Stimulated activated naive CD4-positive, alpha-beta T cell treated with Interleukin-2 at 50 U/mL for 16 hours (primary cell): ENCODE results near the gene S100A13.
"Not testable (repeated sequence)": the region's sequence is repeated elsewhere in the genome, so short reads cannot be mapped to it uniquely, and the experiment has no call there.

ENCODE experiments used
- DNase-seq: peaks from one replicate; lab custom pipeline; 2025; lab: John Stamatoyannopoulos, UW

The S100A13 gene

DNA sequence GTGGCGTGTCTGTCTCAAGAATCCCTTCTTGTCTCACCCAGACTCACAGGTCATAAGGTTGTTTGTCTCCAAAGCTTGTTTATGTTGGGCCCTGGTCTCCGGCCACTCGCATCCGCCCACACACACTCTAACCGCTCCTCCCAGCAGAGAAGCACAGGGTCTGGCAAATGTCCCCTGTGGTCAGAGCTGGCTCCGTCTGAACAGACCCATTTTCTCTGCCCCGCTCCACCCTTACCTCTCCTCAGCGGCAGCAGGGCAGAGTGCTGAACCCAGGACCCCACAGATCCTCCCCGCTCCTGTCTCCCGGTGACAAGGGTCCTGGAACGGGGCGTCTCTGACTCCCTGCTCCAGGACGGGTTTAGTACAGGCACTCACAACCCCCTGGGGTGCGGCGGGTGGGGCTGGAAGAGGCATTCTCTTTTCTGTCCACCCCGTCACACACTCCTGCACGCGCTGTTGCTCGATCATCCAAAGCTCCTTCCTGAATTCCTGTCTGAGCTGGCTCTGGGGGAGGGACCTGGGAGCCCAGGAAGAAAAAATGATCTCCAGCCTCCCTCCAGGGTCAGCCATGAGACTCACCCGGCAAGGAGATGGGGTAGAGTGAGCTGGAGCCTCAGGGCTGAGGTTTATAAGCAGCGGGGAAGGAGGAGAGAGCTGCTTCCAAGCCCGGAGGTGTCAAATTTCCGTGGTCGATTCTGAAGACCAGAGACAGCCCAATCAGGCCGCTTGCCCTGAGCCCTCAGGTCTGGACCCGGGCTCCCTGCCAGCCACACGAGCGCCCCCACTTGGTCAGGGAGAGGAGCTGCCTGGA lies at the start of gene S100A13:
Gene S100A13, minus strand, starts transcription at position 602 of the 811 bp plus-strand sequence. CDS start 1,033 bp downstream, outside the sequence.
- no peak for DNase-seq

DNA sequence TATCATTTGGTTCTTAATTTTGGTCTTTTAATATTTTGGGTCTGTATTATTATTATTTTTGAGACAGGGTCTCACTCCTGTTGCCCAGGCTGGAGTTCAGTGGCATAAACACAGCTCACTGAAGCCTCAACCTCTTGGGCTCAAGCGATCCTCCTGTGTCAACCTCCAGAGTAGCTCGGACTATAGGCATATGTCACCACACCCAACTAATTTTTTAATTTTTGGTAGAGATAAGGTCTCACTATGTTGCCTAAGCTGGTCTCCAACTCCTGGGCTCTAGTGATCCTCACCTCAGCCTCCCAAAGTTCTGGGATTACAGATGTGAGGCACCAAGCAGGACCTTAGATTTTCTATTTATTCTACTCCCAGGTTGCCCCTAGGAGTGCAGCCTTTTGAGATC lies 46.2 kb upstream of the S100A13 start:
- DNase-seq, result no peak

DNA sequence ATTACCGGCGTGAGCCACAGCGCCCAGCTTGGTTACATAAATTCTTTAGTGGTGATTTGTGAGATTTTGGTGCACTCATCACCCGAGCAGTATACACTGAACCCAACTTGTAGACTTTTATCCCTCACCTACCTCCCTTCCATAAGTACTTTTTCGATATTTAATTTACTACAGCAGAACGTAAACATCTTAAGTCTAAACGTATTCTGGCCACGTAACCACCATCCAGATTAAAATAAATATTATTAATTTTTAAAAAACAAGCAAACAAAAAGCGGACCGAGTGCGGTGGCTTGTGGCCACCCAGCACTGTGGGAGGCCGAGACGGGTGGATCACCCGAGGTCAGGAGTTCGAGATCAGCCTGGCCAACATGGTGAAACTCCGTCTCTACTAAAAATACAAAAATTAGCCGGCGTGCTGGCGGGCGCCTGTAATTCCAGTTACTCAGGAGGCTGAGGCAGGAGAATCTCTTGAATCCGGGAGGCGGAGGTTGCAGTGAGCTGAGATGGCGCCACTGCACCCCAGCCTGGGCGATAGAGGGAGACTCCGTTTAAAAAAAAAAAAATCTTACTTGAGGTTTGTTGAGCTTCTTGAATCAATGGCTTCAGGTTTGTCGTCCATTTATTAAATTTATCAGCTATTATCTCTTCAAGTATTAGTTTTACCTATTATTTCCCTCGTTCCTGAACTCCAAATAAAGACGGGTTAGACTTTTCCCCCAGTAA lies 44.5 kb upstream of the S100A13 start:
- DNase-seq, result peak; percentile 32

DNA sequence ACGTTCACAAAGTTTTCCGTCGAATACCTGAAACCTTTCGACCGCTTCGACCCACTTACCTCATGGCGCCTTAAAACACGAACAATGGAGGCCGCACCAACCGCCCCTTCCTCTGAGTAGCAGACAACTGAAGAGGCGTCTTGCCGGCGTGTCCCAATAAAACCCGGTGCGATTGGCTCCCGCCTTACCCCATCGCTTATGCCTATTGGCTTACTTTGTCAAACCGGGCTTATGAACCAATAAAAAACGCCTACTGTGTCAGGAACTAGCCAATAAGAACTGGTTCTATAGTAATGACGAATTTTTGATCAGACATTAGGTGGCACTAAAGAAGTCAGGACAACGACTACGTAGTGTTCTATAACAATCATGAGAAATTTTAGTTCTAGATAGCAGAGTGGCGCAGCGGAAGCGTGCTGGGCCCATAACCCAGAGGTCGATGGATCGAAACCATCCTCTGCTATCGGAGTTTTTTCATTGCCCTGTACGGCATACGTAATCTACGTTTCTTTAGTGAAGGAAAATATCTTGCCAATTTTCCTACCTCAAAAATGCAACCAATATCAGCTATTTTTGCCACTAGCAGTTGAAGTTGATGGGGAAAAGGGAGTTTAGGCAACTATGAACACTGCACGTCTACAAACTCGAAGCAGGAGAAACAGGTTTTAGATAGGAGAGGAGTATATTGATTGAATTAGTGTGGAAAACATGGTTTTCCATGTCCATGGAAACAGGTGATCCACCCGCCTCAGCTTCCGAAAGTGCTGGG lies 43.7 kb upstream of the S100A13 start, which contains the start of gene ILF2:
Gene ILF2, minus strand, starts transcription at position 135 of the 769 bp plus-strand sequence. Its CDS starts 71 bp downstream, at position 64.
- peak; percentile 96 for DNase-seq

DNA sequence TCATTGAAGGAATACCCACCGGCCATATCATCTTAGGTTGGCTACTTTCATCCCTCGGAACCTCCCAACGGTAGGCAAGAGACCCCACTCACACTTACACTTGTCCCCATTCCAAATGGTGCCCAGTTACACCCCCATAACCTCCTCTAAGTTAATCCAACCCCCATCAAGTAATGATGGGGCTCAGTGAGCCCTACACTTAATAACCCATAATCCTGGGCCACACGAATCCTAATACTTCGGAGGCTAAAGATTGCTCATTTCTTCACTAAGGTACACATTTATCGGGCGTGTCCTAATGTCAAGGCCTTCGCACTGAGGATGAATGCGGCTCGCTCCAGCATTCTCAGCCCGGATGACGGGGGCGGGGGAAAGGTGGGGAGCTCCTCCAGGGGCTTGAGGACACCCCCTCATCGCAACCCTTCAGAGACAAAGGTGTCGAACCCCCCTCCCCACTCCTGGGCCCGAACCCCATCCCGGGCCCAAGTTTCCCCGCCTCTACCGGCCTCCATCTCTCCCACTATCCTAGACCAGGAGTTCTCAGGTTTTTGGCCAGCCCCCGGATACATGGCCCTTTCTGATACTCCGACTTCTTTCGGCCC lies 43.1 kb upstream of the S100A13 start:
- peak; percentile 48 for DNase-seq

DNA sequence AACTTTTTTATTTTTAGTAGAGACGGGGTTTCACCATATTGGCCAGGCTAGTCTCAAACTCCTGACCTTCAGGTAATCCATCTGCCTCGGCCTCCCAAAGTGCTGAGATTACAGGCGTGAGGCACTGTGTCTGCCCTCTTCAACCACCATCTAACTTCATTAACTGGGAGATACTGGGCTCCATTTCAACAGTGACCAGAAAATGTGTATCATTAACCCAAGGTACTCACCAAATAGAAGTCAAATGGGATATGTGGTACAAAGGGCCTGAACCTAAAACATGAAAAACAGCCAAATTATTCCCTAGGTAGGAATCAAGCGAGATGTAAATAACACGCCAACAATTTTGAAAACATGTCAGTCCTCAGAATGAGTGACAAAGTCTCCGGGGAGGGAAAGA lies 42.3 kb upstream of the S100A13 start:
- DNase-seq, result no peak

DNA sequence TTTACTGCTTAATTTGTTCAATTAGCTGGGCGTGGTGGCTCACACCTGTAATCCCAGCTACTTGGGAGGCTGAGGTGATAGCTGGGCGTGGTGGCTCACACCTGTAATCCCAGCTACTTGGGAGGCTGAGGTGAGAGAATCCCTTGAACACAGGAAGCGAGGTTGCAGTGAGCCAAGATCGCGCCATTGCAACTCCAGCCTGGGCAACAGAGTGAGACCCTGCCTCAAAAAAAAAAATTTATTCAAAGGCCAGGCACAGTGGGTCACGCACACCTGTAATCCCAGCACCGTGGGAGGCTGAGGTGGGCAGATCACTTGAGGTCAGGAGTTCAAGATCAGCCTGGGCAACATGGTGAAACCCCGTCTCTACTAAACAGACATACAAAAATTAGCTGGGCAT lies 41.4 kb upstream of the S100A13 start:
- not testable (repeated sequence) for DNase-seq

DNA sequence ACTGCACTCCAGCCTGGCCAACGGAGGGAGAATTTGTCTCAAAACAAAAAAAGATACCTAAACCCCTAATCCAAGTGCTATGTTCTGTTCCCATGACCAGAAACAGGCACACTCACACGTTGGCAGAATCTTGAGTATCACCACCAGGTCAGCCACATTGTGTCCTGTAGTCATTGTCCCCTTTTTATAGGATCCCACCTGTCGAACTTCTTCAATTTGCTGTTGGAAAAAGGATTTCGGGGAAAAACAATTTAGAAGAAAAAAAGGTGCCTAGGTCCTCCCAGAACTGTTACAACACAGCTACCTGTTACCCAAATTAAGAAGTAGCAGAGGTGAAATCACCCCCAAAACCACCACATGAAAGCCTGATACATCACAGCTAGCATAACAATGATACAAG lies 40.1 kb upstream of the S100A13 start:
- no peak for DNase-seq

DNA sequence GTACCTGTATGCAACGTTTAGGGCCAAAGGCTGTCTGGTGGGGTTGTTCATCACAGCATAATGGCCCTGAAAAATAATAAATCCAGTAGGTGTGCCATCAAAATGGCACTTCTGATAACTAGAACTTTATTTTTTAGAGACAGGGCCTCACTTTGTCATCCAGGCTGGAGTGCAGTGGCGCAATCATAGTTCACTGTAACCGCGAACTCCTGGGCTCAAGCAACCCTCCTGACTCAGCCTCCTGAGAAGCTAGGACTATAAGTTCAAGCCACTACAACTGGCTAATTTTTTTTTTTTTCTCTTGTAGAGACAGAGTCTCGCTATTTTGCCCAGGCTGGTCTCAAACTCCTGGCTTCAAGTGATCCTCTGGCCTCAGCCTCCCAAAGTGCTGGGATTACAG lies 35.9 kb upstream of the S100A13 start:
- DNase-seq, result no peak

DNA sequence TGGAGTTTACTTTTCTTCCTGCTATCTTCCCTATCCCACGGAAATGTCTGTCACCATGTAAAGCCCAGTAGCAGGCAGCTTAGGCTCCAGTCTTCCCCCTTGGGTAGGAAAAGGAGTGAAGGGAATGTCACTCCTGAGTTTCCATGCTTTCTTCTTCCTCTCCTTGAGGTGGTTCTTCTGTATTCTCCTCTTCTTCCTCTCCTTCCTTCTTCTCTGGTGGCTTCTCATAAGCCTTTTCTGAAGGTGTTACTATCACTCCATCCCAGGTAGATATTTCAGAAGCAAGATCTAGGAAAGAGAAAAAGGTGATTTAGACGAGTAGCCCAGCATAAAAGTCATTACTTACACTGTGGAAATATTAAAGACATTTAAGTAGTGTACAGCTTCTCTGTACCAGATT lies 35.0 kb upstream of the S100A13 start:
- no peak for DNase-seq

DNA sequence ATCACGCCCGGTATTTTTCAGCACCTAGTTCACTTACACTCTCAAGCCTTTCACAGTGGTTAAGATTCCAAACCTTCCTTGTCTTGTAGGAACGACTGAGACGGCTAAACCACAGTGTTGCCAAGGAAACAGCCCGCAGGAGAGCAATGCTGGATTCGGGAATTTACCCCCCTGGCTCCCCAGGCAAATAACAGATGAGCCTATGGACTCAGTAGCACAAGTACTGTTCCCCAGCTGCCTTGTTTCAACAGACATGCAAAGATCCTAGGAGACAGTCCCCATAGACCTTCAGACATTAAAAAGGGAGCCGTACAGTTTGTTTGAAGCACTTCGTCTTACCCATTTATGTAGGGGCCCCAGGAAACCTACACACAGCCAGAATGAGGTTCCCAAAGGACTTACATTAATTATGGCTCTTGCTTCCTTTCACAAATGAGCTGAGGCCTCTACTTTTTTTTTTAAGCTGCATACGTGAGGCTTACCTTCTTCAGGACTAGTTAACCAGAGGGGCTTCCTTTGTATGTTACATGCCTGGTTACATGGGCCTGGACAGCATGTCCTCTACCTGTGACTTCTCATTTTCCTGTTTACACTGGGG lies 33.9 kb upstream of the S100A13 start:
- DNase-seq, result no peak

DNA sequence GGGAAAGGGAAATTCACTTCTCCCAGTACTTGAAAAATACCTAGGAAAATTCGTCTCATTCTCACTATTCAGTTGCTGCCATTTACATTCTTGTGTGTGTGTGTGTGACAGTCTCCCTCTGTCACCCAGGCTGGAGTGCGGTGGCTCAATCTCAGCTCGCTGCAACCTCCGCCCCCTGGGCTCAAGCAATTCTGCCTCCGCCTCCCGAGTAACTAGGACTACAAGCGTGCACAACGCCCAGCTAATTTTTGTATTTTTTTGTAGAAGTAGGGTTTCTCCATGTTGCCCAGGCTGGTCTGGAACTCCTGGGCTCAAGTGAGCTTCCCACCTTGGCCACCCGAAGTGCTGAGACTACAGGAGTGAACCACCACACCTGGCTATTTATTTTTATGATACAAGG lies 32.4 kb upstream of the S100A13 start:
- DNase-seq, result no peak

DNA sequence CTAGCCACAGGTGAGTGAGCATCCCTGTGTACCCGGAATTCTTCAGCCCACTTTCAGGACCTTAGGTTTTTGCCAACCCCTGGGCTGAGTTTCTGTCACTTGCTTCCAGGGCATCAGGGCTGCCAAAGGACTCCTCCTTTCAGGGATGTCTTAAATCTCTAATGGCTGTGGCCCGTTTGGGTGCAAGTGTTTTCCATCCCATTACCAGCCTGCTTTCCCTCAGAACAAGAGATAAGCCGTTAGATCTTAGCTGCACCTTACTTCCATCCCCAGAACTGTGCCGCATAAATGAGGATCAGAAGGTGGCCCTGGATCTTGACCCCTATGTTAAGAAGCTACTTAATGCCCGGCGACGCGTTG lies 31.9 kb upstream of the S100A13 start:
- no peak for DNase-seq

DNA sequence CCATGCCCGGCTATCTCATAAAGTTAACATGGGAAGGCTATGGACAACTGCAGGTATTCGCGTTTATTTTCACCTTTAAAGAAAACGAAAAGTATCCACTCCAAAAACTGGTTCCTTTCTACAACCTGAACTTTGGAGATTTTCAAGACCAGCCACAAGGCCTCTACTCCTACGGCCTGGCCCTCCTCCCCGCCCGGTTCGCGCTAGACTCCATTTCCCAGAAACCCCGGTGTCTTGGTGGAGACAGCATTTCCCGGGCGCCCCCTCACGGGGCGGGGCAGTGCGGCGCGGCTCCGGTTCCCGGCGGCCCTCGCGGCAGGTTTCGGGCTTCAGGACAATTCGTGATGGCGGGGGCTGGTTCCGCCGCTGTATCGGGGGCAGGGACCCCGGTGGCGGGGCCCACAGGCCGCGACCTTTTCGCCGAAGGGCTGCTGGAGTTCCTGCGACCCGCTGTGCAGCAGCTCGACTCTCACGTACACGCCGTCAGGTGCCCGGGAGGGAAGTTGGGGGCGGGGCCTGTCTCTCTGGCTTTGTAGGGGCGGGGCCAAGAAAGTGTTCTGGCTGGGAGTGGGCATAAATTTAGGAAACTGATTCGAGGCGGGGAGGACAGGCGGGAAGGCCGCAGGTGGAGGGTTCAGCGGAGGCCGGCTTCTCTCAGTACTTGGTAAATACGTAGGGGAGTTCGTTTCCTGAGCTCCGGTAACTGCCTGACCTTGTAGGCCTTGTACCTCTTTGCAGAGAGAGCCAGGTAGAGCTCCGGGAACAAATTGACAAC lies 31.3 kb upstream of the S100A13 start, which contains the start of gene SNAPIN:
Gene SNAPIN, plus strand, starts transcription at position 304 of the 775 bp plus-strand sequence. Its CDS starts 41 bp downstream, at position 345.
- DNase-seq, result peak; percentile 90

DNA sequence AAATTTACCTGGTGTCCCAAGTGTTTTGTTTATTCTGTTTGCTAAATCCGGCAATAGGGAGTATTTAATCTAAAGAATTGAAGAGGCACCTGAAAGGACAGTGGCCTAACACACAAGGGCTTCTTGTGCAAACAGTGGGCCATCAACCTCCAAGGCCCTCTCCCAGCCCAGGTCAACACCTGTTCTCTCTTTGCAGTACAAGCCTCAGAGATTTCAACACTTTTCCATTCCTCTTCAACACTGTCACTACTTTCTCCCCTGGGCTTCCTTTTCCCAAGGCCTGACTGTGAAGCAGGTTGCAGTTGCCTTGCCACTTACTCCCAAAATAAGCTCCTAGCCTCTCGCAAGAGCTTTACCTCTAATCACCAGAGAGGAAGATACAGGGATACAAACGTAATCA lies 28.0 kb upstream of the S100A13 start:
- no peak for DNase-seq

DNA sequence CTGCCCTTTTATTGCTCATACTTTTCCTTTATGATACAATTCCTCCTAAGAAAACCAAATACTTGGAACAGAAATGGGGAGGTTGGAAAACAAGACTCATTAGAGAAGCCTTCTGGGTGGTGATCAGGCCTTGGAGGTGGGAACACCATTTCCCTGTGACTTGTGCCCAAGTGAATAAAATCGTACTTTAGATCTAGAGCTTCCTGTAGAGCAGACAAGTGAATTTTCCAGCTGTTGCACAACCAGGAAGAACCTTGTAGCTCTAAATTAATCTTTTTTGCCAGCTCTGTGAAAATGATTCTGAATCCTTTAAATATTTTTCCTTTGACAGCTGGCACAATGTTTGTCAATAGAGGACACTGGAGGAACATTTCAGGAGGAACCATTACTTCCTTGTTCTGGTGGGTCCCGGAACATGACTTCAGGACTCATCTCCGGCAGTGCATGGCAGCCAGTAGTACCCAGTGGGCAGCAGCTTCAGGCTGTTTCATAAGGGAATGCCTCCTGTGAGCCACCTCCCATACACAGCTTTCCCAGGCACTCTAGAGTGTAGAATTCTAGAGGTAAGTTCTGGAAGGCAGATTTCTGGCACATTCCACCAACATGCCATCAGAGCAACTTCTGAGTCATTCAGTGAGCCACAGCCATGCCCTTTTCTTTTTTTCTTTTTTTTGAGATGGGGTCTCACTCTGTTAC lies 25.6 kb upstream of the S100A13 start:
- no peak for DNase-seq

DNA sequence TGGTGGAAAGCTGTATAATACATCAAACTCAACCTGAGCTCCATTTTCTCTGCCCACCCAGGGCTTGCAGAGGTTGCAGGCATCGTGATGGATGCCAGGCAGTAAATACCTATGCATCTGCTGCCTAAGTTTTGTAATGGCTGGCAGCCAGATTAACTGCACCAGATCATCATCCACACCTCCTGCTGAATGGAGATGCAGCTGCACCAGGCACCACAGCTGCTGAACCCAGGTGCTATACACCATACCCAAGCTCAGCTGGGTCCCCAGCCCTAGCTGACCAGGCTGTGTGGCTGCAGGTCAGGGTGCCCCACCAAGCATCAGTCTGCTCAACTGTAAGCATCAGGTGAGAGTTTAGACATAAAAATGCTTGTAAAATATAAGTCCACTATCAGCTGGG lies 24.5 kb upstream of the S100A13 start:
- DNase-seq, result no peak

DNA sequence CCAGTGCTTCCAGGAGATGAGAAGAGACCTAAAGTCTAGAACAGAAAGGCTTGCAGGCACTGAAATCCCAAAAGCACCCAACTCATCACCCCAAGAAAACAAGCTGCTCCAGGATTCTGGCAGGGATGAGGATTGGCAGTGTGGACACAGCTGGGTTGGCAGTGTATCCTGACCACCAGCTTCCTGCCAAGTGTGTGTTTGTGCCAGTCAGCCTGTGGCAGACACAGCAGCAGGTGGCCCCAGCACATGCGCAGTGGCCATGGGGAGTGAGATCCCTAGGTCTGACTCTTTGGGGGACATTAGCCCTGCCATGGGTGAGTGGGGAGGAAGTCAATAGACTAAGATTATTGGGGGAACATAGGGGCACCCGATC lies 22.5 kb upstream of the S100A13 start:
- DNase-seq, result no peak

DNA sequence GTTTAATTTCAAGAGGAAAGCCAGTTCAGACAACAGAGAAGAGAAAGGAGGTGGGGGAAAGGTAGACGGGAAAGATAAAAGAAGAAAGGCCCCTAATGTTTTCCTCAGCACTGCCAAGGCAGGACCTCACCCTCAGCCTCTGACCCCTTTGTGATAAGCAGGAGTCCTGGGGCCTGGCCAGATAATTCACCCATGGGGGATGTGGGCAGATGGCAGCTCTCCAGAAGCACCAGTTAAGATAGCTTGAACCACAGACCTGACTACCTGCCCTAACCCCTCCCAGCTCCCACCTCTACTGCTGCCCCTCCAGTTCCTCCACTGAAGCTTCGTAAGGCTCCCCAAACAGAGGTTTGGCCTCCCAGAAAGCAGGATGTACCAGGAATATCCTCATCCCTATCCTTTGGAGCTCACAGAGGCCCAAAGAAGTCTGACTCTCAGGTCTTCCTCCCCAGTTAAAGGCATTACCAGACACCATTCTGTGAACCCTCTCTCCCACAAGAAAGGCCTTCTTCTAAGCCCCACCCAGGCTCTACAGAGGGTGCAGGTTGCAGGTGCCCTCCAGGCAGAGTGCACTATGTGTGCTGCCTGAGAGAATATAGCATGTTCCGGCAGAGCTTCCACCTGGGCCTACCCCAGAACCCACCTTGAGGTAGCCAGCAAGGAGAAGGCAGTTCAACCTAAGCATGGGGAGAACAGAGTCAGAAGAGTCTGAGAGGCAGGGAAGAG lies 22.0 kb upstream of the S100A13 start:
- DNase-seq, result no peak
